ENCODE data around the gene GNAT1. TPM values are rescaled to one million over a fixed set of nuclear protein-coding genes. Genes with fewer than 3 reads are reported as not detected.

The GNAT1 gene
- total and polyA plus RNA-seq, 2 of the 13 experiments (the other 11 are each of a cell fraction or from before 2014, with no cell fraction given) = 0.15 TPM; not detected in 1

GRCh38 chr3:50230104-50230793 is 38.8 kb downstream of the GNAT1 start:
- 72% methylated on average over 4 of the region's 8 CpGs for WGBS (ENCODE audit: low lambda C conversion rate)
- intact Hi-C loops (cut with micrococcal nuclease; ENCODE audit: unreplicated experiment) (no loop called here), in situ Hi-C loops (cut with HindIII; ENCODE audit: extremely low pct_ligation_motif_present, low pct_unique_long_range_greater_than_20kb) (no loop called here)
- Histone ChIP-seq H3K36me3 (replicated peaks in 1 of 2; ENCODE audit: control insufficient read depth in 1 of 2, insufficient read depth in 2 of 2, low read length in 2 of 2) (no peaks in the 10 kb centered on the region; a peak in 1 of 5 replicates), H2AFZ (ENCODE audit: low read length) (no peak overlapping the region), H3K9ac (ENCODE audit: insufficient read depth, low read depth, low read length) (no peak overlapping the region), H3K27ac (ENCODE audit: extremely low read length, insufficient read depth, low read length) (no peak overlapping the region), H3K4me1 (ENCODE audit: insufficient read depth, low read length) (peaks cover 74% of the 10 kb centered on the region), H3K4me2 (ENCODE audit: low read depth, low read length) (no peak overlapping the region), H3K9me3 (ENCODE audit: low read length) (no peaks in the 10 kb centered on the region), H3K27me3 (ENCODE audit: control insufficient read depth in 1 of 2, insufficient read depth in 2 of 2, low read length in 2 of 2) (no peaks in the 10 kb centered on the region), H3K79me2 (ENCODE audit: insufficient read depth, low read length) (no peaks in the 10 kb centered on the region), H3K4me3 (replicated peaks in 1 of 3; ENCODE audit: insufficient read depth in 1 of 3, low read depth in 2 of 3, low read length in 3 of 3) (no peak overlapping the region), H4K20me1 (ENCODE audit: insufficient read depth, low read length) (no peaks in the 10 kb centered on the region)
- FAIRE-seq (no peak), ATAC-seq (no peak), DNase-seq (ENCODE audit: low spot score) (no peak)
- CTCF ChIA-PET (ENCODE audit: low intra/inter-chr PET ratio, low total read pairs) = no interaction called here
- POLR2A ChIA-PET = interaction anchor here (0.9 to 7.3 kb wide), 8 partner anchors 20 to 76 kb away, joined by 3 to 117 read pairs (median 8); no protein-coding TSS in a partner anchor
- BruUV-seq (replicated peaks) = no TSS peak
- peak; percentile 40; the same call in 1 of the 2 replicates for TF ChIP-seq MAX (IDR thresholded peaks at IDR 0.05)
- no peak for TF ChIP-seq SKIL (CRISPR knock-in tag; IDR thresholded peaks at IDR 0.05; ENCODE audit: borderline replicate concordance)
- TF ChIP-seq ZBTB21 (CRISPR knock-in tag; IDR thresholded peaks at IDR 0.05) = no peak
- TF ChIP-seq ZNF562 (CRISPR knock-in tag; IDR thresholded peaks at IDR 0.05; ENCODE audit: borderline replicate concordance) = no peak
- TF ChIP-seq GABPB1 (CRISPR knock-in tag; IDR thresholded peaks at IDR 0.05) = 0 out of 2 replicates have a peak, but pooled peaks have one; percentile 37
- TF ChIP-seq ZGPAT (CRISPR knock-in tag; IDR thresholded peaks at IDR 0.05) = no peak
- no peak for TF ChIP-seq GABPA (IDR thresholded peaks at IDR 0.05; ENCODE audit: low read depth, low read length)
- peak; percentile 67 for TF ChIP-seq GABPA (CRISPR knock-in tag; IDR thresholded peaks at IDR 0.05; ENCODE audit: low read depth)
- no peak for TF ChIP-seq ZNF260 (CRISPR knock-in tag; IDR thresholded peaks at IDR 0.05; ENCODE audit: borderline replicate concordance, low read depth)
- no peak for TF ChIP-seq ZSCAN22 (CRISPR knock-in tag; IDR thresholded peaks at IDR 0.05)
- TF ChIP-seq POLR2A (IDR thresholded peaks at IDR 0.05; ENCODE audit: insufficient read depth in 1 of 2, low read depth in 2 of 2, low read length in 2 of 2) = no peak
- no peak for TF ChIP-seq NKX3-1 (CRISPR knock-in tag; IDR thresholded peaks at IDR 0.05)
- TF ChIP-seq ZNF713 (CRISPR knock-in tag; IDR thresholded peaks at IDR 0.05) = no peak
- no peak for TF ChIP-seq ERF (CRISPR knock-in tag; IDR thresholded peaks at IDR 0.05)
- no peak for TF ChIP-seq ZFP90 (CRISPR knock-in tag; IDR thresholded peaks at IDR 0.05; ENCODE audit: borderline replicate concordance)
- TF ChIP-seq EHMT2 (IDR thresholded peaks at IDR 0.05; ENCODE audit: borderline replicate concordance, low read depth, low read length) = no peak
- no peak for TF ChIP-seq SRF (IDR thresholded peaks at IDR 0.05; ENCODE audit: low read depth, low read length)
- no peak for TF ChIP-seq TBL1XR1 (IDR thresholded peaks at IDR 0.05; ENCODE audit: borderline replicate concordance, low read length, partially characterized antibody)
- TF ChIP-seq ZNF17 (CRISPR knock-in tag; IDR thresholded peaks at IDR 0.05) = no peak
- no peak for TF ChIP-seq PATZ1 (CRISPR knock-in tag; IDR thresholded peaks at IDR 0.05)

Measured in HepG2 (cell line).